ENCODE data around the gene COMMD9. TPM values are rescaled to one million over a fixed set of nuclear protein-coding genes. Genes with fewer than 3 reads are reported as not detected.

Gene COMMD9
- total and polyA plus RNA-seq, 2 of the 8 experiments (the other 6 are each of a cell fraction or from before 2014, with no cell fraction given), result 42.5 to 49.1 TPM

- DNase-seq (ENCODE audit: low read depth in 1 of 2, low spot score in 2 of 2) (no peak), FAIRE-seq (no peak)
- Histone ChIP-seq H2BK15ac (ENCODE audit: low read length) (no peak overlapping the region), H3K4me3 (ENCODE audit: extremely low read depth in 1 of 4, insufficient read depth in 2 of 4, low read depth in 3 of 4, low read length in 4 of 4) (no peak overlapping the region), H4K91ac (replicated peaks; ENCODE audit: insufficient read length, low read length) (no peak overlapping the region), H3K79me1 (ENCODE audit: low read depth, low read length) (no peaks in the 10 kb centered on the region), H3K79me2 (ENCODE audit: control insufficient read depth in 1 of 2, insufficient read depth in 2 of 2, low read length in 2 of 2) (no peaks in the 10 kb centered on the region), H2BK20ac (ENCODE audit: low read length) (no peak overlapping the region), H2BK5ac (ENCODE audit: low read depth, low read length) (no peak overlapping the region), H3K9ac (replicated peaks in 1 of 4; ENCODE audit: extremely low read depth in 1 of 4, low read depth in 3 of 4, low read length in 3 of 4) (no peak overlapping the region), H4K8ac (ENCODE audit: extremely low read depth, insufficient read depth, low read length) (no peak overlapping the region), H3K14ac (ENCODE audit: insufficient read length) (no peak overlapping the region), H4K20me1 (replicated peaks in 1 of 2; ENCODE audit: control insufficient read depth in 1 of 2, insufficient read depth in 2 of 2, low read length in 2 of 2) (peaks cover 0 to 3% of the 10 kb centered on the region in 2 experiments), H3K23ac (ENCODE audit: insufficient read length) (no peak overlapping the region), H3K4ac (replicated peaks; ENCODE audit: insufficient read length, low read depth, low read length) (no peak overlapping the region), H3K9me3 (ENCODE audit: insufficient read depth in 2 of 2, low read depth in 1 of 2, low read length in 1 of 2) (no peaks in the 10 kb centered on the region), H2BK12ac (ENCODE audit: low read depth, low read length) (no peak overlapping the region), H3K23me2 (ENCODE audit: low read depth, low read length) (no peaks in the 10 kb centered on the region), H3K27me3 (replicated peaks in 1 of 4; ENCODE audit: control insufficient read depth in 3 of 4, extremely low read depth in 1 of 4, insufficient read depth in 3 of 4, low read length in 3 of 4) (no peaks in the 10 kb centered on the region), H3K4me2 (ENCODE audit: insufficient read depth in 1 of 2, low read depth in 2 of 2, low read length in 2 of 2) (no peak overlapping the region), H3K36me3 (ENCODE audit: control insufficient read depth in 2 of 4, insufficient read depth in 4 of 4, low read length in 3 of 4) (no peaks in the 10 kb centered on the region), H2AK5ac (ENCODE audit: low read depth, low read length) (no peak overlapping the region), H4K5ac (ENCODE audit: insufficient read length, low read depth, low read length) (no peak overlapping the region), H2AFZ (ENCODE audit: low read length) (no peak overlapping the region), H2BK120ac (replicated peaks; ENCODE audit: low read depth, low read length) (no peak overlapping the region), H3K4me1 (replicated peaks in 1 of 4; ENCODE audit: control insufficient read depth in 3 of 4, insufficient read depth in 4 of 4, low read length in 3 of 4) (no peaks in the 10 kb centered on the region), H3K27ac (ENCODE audit: low read depth, low read length) (no peak overlapping the region), H3K56ac (replicated peaks; ENCODE audit: insufficient read length, low read depth, low read length) (no peak overlapping the region), H3K18ac (ENCODE audit: extremely low read depth, low read length) (no peak overlapping the region)
- ChIA-PET POLR2A (ENCODE audit: partially characterized antibody) (no interaction called here), CTCF (ENCODE audit: partially characterized antibody) (interaction anchor here (0.6 to 2.0 kb wide), 5 partner anchors 32 to 537 kb away, joined by 3 to 6 read pairs (median 3); no protein-coding TSS in a partner anchor)
- TF ChIP-seq, protein P1, sequence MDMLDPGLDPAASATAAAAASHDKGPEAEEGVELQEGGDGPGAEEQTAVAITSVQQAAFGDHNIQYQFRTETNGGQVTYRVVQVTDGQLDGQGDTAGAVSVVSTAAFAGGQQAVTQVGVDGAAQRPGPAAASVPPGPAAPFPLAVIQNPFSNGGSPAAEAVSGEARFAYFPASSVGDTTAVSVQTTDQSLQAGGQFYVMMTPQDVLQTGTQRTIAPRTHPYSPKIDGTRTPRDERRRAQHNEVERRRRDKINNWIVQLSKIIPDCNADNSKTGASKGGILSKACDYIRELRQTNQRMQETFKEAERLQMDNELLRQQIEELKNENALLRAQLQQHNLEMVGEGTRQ (IDR thresholded peaks at IDR 0.05; ENCODE audit: low read length), result peak; percentile 20; the same call in 1 of the 2 replicates
- TF ChIP-seq EP300 (IDR thresholded peaks at IDR 0.05; ENCODE audit: borderline replicate concordance in 1 of 2, low read depth in 2 of 2, low read length in 2 of 2) (no peak), BRCA1 (IDR thresholded peaks at IDR 0.05; ENCODE audit: low read depth, low read length) (no peak)
- 94% methylated on average over 2 of the region's 2 CpGs; no CpG with 5 or more reads in 1 of the 2 experiments for WGBS, 2 experiments (ENCODE audit: extremely low coverage in 1 of 2, insufficient coverage in 1 of 2, insufficient read length in 1 of 2, insufficient replicate concordance in 2 of 2, low coverage in 1 of 2, low lambda C conversion rate in 2 of 2, missing lambda C conversion rate in 1 of 2)
Observed at GRCh38 chr11:36234825-36235224, 54.4 kb downstream of the COMMD9 start.

Data from H1 (cell line).